Stimulated activated naive CD8-positive, alpha-beta T cell treated with anti-CD3 and anti-CD28 coated beads, Interleukin-15, Interleukin-2, amounts not matched to agents 100 U/mL and 50 U/mL, for 24 hours (primary cell): ENCODE measurements around the gene CAMKV.
A peak's percentile ranks its signal among the peaks of the same experiment; 100 is the strongest.

Experiments
- ATAC-seq: fragments of 150-1000 bp; cut with Tn5 transposase; one replicate; pipeline ENCODE4 v1.10.0; 2021
- DNase-seq: peaks from one replicate; pipeline ENCODE4 v3.0.0; 2021

CAMKV gene

GRCh38 chr3:49895791-49896190 lies 26.1 kb upstream of the CAMKV start:
- no peak for ATAC-seq
- no peak for DNase-seq

- no peak for DNase-seq
- no peak for ATAC-seq
Measured at GRCh38 chr3:49889296-49889695, 19.6 kb upstream of the CAMKV start.

GRCh38 chr3:49886922-49887265 lies 17.2 kb upstream of the CAMKV start:
- no peak for DNase-seq
- ATAC-seq: no peak

GRCh38 chr3:49883998-49884397 lies 14.3 kb upstream of the CAMKV start:
- ATAC-seq (no peak), DNase-seq (no peak)

- ATAC-seq: no peak
- DNase-seq: no peak
Measured at GRCh38 chr3:49882166-49882565, 12.5 kb upstream of the CAMKV start.

- no peak for ATAC-seq
- no peak for DNase-seq
Measured at GRCh38 chr3:49880581-49881315, 11.0 kb upstream of the CAMKV start.

GRCh38 chr3:49879721-49880120 lies 10.0 kb upstream of the CAMKV start:
- ATAC-seq (no peak), DNase-seq (no peak)

GRCh38 chr3:49878686-49879085 lies 9.0 kb upstream of the CAMKV start:
- ATAC-seq (no peak), DNase-seq (no peak)

- DNase-seq (no peak), ATAC-seq (no peak)
Measured at GRCh38 chr3:49877716-49878115, 8.0 kb upstream of the CAMKV start.

- DNase-seq (no peak), ATAC-seq (no peak)
Measured at GRCh38 chr3:49876567-49876966, 6.9 kb upstream of the CAMKV start.

- DNase-seq (no peak), ATAC-seq (no peak)
Measured at GRCh38 chr3:49873623-49874022, 3.9 kb upstream of the CAMKV start.

GRCh38 chr3:49872801-49873281 lies 3.1 kb upstream of the CAMKV start:
- peak; percentile 70 for ATAC-seq

GRCh38 chr3:49871531-49872153 lies 1.9 kb upstream of the CAMKV start:
- DNase-seq (no peak), ATAC-seq (no peak)

More at GRCh38 chr3:49872801-49873281, 3.1 kb upstream of the CAMKV start:
- DNase-seq: peak; percentile 56

GRCh38 chr3:49868862-49869466 lies 742 bp downstream of the CAMKV start:
- DNase-seq: no peak
- ATAC-seq: no peak

- DNase-seq (peak; percentile 33), ATAC-seq (no peak)
Measured at GRCh38 chr3:49867871-49868321, 1.8 kb downstream of the CAMKV start.

- no peak for ATAC-seq
- no peak for DNase-seq
Measured at GRCh38 chr3:49867400-49867799, 2.3 kb downstream of the CAMKV start.

GRCh38 chr3:49865198-49865784 lies 4.4 kb downstream of the CAMKV start:
- ATAC-seq (no peak), DNase-seq (no peak)

- ATAC-seq (no peak), DNase-seq (no peak)
Measured at GRCh38 chr3:49864505-49864904, 5.2 kb downstream of the CAMKV start.

GRCh38 chr3:49859576-49860305 lies 10.0 kb downstream of the CAMKV start:
- ATAC-seq (no peak), DNase-seq (no peak)

- ATAC-seq (peak; percentile 98), DNase-seq (peak; percentile 95)
Measured at GRCh38 chr3:49856181-49857005, 13.3 kb downstream of the CAMKV start, which contains the start of gene TRAIP. TSS of gene TRAIP (minus strand) at chr3:49856564. CDS start at chr3:49856453, 111 bp downstream.

GRCh38 chr3:49855662-49856061 lies 14.0 kb downstream of the CAMKV start:
- DNase-seq: no peak
- ATAC-seq: no peak
